Left lung (tissue), 10 donors: ENCODE data around the gene PTGES2. TPM values are rescaled to one million over a fixed set of nuclear protein-coding genes. Genes with fewer than 3 reads are reported as not detected.
"Not testable (repeated sequence)": the region's sequence is repeated elsewhere in the genome, so short reads cannot be mapped to it uniquely, and the experiment has no call there.

Experiments used
- ATAC-seq: fragments of 200-7000 bp; cut with Tn5 transposase; one replicate; pipeline ENCODE4 v1.9.1; 2020; ENCODE audit warnings: moderate library complexity
- DNase-seq, 4 donors: peaks; one replicate each; pipeline ENCODE4 v3.0.0-alpha.2; 2013 to 2020
- H3K27ac ChIP-seq, 2 donors: fragments of 200-600 bp; sonication (generic) in 1 of 2; one replicate each; pipeline versions ENCODE4 v1.5.0 to v1.8.0; 2020 to 2021
- H3K27me3 ChIP-seq, 2 donors: fragments of 200-600 bp; sonication (generic) in 1 of 2; one replicate each; pipeline versions ENCODE4 v1.5.0 to v1.8.0; 2020 to 2021
- H3K36me3 ChIP-seq, 2 donors: fragments of 200-600 bp; sonication (generic) in 1 of 2; one replicate each; pipeline versions ENCODE4 v1.5.0 to v1.8.0; 2020 to 2021
- H3K4me1 ChIP-seq, 2 donors: fragments of 200-600 bp; one replicate each; pipeline ENCODE4 v1.8.0; 2021
- H3K4me3 ChIP-seq, 2 donors: fragments of 200-600 bp; sonication (generic) in 1 of 2; one replicate each; pipeline versions ENCODE4 v1.5.0 to v1.8.0; 2020 to 2021; ENCODE audit warnings: mild to moderate bottlenecking in 1 of 2
- H3K9me3 ChIP-seq, 2 donors: fragments of 200-600 bp; sonication (generic) in 1 of 2; one replicate each; pipeline versions ENCODE4 v1.5.0 to v1.8.0; 2020 to 2021
- intact Hi-C, 2 donors: fragments of 100-400 bp; cut with DNase I; formaldehyde crosslinking; loops; one replicate each; pipeline versions ENCODE4 v1.11.2 to v1.14.2; 2022
- polyA plus RNA-seq, 6 donors: library from polyadenylated mRNA; unstranded; fragments of 120-200 nt; gene quantifications; one replicate each; pipeline ENCODE4 v1.2.1, GENCODE V29; 2013; ENCODE audit not compliant: insufficient read length in 6 of 6
- total RNA-seq, 2 donors: library from RNA; stranded (reverse); fragmentation: NEBNext Ultra II Directional; extraction: Animal tissue kit (Norgen Biotek cat#: 25700); gene quantifications; one replicate each; pipeline ENCODE4 v1.2.1, GENCODE V29; 2021
- TF ChIP-seq, protein P1 (sequence below), 2 donors: fragments of 200-600 bp; sonication (generic) in 1 of 2; IDR thresholded peaks; one replicate each; pipeline versions ENCODE4 v1.5.0 to v1.8.0; 2021; ENCODE audit warnings: antibody characterized with exemption in 2 of 2
- donor health status: DM: no; HTN: yes; CAD: no.
- donor health status: DM: no; HTN: no; CAD: no.

The PTGES2 gene
- total and polyA plus RNA-seq, 8 donors, result 25.8 to 56.9 (median 37.3) TPM

DNA sequence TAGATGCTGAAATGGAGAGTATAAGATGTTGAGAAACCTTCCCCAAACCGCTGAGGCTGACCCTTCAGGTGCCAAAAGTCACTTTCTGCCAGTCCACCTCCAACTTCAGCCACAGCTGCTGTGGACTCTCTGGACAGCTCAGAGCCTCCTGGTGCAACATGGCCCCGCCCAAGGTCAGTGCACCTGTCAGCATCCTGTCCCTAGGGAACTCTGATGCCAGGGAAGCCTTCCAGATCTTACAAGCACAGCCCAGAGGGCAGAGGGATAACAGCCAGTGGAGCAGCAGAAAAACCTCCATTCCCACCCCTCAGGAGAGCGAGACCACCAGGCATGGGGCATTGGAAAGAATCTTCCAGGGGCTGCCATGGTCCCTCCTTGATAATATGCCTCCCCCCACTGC lies 10.5 kb upstream of the PTGES2 start:
- TF ChIP-seq, protein P1, sequence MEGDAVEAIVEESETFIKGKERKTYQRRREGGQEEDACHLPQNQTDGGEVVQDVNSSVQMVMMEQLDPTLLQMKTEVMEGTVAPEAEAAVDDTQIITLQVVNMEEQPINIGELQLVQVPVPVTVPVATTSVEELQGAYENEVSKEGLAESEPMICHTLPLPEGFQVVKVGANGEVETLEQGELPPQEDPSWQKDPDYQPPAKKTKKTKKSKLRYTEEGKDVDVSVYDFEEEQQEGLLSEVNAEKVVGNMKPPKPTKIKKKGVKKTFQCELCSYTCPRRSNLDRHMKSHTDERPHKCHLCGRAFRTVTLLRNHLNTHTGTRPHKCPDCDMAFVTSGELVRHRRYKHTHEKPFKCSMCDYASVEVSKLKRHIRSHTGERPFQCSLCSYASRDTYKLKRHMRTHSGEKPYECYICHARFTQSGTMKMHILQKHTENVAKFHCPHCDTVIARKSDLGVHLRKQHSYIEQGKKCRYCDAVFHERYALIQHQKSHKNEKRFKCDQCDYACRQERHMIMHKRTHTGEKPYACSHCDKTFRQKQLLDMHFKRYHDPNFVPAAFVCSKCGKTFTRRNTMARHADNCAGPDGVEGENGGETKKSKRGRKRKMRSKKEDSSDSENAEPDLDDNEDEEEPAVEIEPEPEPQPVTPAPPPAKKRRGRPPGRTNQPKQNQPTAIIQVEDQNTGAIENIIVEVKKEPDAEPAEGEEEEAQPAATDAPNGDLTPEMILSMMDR (IDR thresholded peaks at IDR 0.05), result no peak

DNA sequence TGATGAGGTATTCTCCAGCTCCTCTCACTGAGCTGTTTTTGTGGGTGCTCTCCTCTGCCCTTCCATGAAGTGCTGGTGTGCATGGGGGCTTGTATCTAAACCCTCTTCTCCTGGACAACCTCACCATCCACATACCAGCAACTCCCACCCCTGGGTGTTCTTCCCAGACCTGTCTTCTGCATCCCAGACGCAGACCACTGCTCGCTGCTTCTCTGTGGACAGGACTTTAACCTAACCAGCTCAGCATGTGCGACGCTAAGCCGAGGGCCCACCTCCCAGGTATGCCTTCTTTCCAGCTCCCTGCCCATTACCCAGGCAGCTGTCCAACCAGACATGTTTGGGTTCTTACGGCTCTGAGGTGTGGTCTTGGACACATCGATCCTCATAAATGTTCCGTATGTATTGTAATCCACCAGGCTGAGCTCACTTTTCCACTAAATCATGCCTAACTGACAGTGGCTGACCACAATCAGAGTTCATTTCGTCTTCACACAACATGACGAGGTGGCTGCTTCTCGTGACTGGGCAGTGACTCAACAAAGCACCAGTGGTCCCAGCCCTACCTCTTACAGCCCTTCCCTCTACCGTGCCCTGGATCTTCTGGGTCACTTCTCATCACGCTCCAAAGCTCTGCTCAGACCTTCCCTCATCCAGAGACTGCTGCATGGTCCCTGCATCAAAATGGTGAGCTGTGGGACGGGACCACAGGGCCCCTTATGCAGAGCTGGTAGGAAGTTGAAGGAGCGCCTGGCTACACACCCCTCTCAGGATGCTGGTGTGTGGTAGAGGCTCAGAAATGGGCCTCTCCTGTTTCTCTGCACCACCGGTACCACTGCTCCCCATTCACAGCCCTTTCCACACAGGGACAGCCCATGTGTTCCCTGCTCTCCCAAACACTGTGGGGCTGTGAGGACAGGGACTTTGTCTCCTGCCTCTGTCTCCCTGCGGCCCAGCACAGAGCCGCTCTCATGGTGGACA lies 9.6 kb upstream of the PTGES2 start:
- ATAC-seq (no peak), DNase-seq (peak in 1 of 4 donors; percentile 35)
- no peaks in the 10 kb centered on the region for H3K27me3 ChIP-seq
- no peaks in the 10 kb centered on the region for H3K4me1 ChIP-seq
- TF ChIP-seq, protein P1 (IDR thresholded peaks at IDR 0.05), result no peak
- H3K27ac ChIP-seq, result no peak overlapping the region
- no peak overlapping the region for H3K4me3 ChIP-seq
- intact Hi-C loops, result no loop called here
- no peaks in the 10 kb centered on the region for H3K9me3 ChIP-seq
- no peaks in the 10 kb centered on the region for H3K36me3 ChIP-seq

More for the DNA sequence above, 10.5 kb upstream of the PTGES2 start:
- Histone ChIP-seq H3K4me3 (no peak overlapping the region), H3K36me3 (no peaks in the 10 kb centered on the region), H3K27me3 (no peaks in the 10 kb centered on the region), H3K4me1 (no peaks in the 10 kb centered on the region), H3K9me3 (no peaks in the 10 kb centered on the region), H3K27ac (no peak overlapping the region)
- intact Hi-C loops, result no loop called here
- peak in 1 of 4 donors; percentile 8 for DNase-seq
- no peak for ATAC-seq

DNA sequence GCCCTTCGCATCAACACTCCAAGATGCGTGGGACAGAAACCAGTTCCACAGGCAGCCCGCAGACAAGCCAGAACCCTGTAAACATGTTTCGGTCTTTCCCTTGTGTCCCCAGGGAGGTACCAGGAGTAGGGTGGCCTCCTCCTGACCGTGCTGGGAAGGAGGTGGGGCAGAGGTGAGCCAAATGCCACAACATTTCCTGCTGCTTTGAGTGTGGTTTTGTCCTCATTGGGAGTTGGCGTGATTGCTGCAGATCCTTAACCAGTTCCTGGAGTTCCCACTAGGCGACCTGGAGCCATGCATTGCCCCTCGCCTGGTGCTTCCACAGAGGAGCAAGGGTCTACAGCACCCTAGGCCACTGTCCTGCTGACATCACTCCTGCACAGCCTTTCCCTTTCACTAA lies 8.0 kb upstream of the PTGES2 start:
- peak in 1 of 4 donors; percentile 23 for DNase-seq
- ATAC-seq, intact Hi-C loops: not testable (repeated sequence)

DNA sequence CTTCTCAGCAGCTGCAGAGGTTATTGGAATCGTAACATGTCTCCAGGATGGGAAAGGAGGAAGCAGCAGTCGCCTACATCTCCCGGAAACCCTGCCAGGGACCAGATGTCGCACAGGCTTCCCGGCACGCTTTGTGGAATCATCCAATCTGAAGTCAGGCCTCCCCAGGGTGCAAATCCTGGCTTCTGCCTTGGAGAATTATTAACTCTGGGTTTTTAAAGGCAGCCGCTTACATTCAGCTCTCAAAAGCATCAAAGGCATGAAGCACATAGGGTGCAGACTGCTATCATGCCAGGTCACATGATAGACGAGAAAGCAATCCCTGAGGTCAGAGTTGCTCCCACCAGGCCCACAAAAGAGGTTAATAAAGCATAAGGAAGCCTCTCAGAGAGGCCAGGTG lies 4.6 kb upstream of the PTGES2 start:
- H3K4me3 ChIP-seq, H3K27ac ChIP-seq, H3K9me3 ChIP-seq, H3K27me3 ChIP-seq, H3K4me1 ChIP-seq, ATAC-seq, intact Hi-C loops, H3K36me3 ChIP-seq: not testable (repeated sequence)
- peak in 2 of 4 donors; percentile 9 to 34 for DNase-seq

More for the DNA sequence above, 8.0 kb upstream of the PTGES2 start:
- not testable (repeated sequence) for H3K4me1 ChIP-seq, H3K36me3 ChIP-seq, H3K27ac ChIP-seq, H3K9me3 ChIP-seq, H3K4me3 ChIP-seq, H3K27me3 ChIP-seq

DNA sequence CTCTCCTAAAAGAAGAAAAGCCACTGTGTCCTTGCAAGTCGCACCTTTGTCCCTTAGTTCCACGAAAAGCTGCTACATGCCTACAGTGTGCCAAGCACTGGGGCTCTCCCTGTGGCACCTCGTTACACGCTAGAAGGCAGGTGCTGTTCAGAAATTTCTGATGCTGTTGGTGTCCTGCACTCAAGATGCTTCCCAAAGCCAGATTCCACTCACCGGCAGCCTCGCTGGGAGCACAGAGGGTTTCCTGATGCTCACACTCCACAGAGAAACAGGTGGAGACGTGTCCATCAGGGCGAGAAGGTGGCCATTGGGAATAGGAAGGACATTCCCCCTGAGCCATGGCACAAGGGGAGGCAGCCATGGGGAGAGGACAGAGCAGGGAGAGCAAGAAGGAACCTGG lies 3.8 kb upstream of the PTGES2 start:
- H3K27me3 ChIP-seq, H3K27ac ChIP-seq, intact Hi-C loops, ATAC-seq, H3K36me3 ChIP-seq, H3K4me3 ChIP-seq, H3K9me3 ChIP-seq: not testable (repeated sequence)
- DNase-seq, result peak in 1 of 4 donors; percentile 21
- H3K4me1 ChIP-seq, result peaks cover 6 to 17% of the 10 kb centered on the region in 2 donors

DNA sequence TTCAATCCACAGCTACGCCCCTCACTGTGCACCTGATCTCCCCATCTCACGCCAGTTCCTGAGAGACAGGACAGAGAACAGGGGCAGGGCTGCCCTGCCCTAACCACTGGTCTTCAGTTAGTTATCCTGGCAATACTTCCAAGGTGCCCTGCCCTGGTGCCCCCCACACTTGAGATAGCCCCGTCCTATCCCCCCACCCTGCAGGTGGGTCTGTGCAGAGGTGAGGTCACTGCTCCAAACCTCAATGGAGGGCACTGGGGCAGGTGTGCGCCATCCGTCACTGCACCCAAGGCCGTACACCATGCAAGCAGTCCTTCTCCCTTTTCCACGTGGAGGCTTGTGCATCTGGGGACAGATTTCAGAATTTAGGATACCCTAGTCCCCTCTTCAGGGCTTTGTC lies 3.1 kb upstream of the PTGES2 start:
- H3K36me3 ChIP-seq, intact Hi-C loops, H3K9me3 ChIP-seq, ATAC-seq, H3K4me3 ChIP-seq, H3K27ac ChIP-seq, H3K27me3 ChIP-seq: not testable (repeated sequence)
- DNase-seq, result peak in 1 of 4 donors; percentile 32
- peaks cover 6 to 24% of the 10 kb centered on the region in 2 donors for H3K4me1 ChIP-seq

DNA sequence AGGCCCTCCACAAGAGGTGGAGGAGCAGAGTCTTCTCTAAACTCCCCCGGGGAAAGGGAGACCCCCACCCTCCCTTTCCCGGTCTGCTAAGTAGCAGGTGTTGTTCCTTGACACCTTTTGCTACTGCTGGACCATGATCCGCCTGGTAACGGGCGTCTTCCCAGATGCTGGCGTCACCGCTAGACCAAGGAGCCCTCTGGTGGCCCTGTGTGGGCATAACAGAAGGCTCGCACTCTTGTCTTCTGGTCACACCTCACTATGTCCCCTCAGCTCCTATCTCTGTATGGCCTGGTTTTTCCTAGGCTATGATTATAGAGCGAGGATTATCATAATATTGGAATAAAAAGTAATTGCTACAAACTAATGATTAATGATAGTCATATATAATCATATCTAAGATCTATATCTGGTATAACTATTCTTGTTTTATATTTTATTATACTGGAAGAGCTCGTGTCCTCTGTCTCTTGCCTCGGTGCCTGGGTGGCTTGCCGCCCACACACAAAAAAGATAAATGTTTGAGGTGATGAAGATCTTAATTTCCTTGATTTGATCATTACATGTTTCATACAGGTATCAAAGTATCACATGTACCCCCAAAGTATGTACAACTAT lies 2.6 kb upstream of the PTGES2 start:
- H3K36me3 ChIP-seq, H3K27me3 ChIP-seq, intact Hi-C loops, H3K9me3 ChIP-seq, H3K4me3 ChIP-seq, H3K27ac ChIP-seq, ATAC-seq: not testable (repeated sequence)
- H3K4me1 ChIP-seq, result peaks cover 6 to 30% of the 10 kb centered on the region in 2 donors
- TF ChIP-seq, protein P1 (IDR thresholded peaks at IDR 0.05), result peak; percentile 55 to 61
- DNase-seq, result peak in 1 of 4 donors; percentile 81
